NCI-H2029 (cell line): ENCODE data around the gene PLB1.

Experiments used
- DNase-seq: peaks from one replicate; lab custom pipeline; 2025; lab: John Stamatoyannopoulos, UW

The PLB1 gene

GRCh38 chr2:28506112-28506910 lies 10.5 kb downstream of the PLB1 start:
- DNase-seq, result no peak

DNA sequence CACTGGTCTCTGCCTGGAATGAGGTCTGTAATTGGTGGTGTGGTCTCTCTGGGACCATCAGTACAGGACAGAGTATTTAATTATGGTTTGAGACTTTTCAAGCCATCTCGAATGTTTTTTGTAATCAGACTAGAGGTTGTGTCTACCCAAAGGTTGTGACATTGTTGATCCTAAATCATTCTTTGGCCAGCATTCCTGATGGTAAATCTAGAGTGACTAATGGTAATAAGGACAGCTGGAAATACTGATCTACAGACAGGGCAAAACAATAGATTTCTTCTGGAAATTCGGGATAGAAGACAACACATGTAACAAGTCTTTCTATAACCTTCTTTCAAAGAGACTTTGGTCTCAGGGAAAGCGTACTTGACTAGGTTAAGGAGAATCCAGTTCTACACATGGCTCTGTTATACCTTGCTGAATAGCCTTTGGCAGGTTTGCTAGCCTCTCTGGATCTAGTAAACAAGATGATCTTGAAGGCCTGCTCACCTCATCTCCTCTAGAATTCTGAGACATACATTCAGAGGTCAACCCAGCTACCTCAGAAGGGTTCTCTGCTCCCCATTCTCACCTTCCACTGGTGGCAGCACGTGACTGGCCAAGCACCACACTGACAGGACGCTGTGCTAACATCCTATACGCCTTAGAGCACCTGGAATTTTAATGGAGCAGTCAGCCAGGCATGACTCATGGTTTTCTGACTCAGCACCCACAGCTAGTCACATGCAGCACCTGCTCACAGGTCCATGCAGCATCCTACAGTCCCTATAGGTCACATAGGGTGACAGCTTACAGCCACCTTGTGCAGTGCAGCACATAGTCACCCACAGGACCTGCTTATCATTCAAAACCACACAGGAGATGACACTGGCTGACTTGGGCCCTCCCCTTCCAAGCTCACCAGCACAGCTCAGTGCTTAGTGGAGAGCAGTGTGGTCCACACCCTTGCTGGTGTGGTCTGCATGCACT lies 12.2 kb downstream of the PLB1 start:
- DNase-seq, result peak; percentile 63

- no peak for DNase-seq
Observed at GRCh38 chr2:28509361-28509760, 13.5 kb downstream of the PLB1 start.

DNA sequence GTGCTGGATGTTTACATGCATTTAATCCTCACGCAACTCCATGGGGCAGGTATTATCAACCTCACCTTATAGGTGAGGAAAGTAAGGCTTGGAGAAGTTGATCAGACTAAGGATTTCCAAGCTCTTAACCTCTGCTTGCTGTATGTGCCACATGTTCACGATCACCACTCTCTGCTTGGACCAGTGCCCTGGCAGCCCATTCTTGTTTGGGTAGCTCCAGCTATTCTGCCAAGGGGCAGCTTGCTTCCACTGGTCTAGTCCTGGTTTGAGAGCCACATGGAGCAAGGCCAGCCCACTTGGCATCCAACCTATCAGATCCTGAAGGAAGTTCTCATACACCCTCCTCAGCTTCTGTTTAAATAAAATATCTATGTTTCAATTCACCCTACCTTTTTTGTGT lies 14.3 kb downstream of the PLB1 start:
- DNase-seq, result peak; percentile 79

DNA sequence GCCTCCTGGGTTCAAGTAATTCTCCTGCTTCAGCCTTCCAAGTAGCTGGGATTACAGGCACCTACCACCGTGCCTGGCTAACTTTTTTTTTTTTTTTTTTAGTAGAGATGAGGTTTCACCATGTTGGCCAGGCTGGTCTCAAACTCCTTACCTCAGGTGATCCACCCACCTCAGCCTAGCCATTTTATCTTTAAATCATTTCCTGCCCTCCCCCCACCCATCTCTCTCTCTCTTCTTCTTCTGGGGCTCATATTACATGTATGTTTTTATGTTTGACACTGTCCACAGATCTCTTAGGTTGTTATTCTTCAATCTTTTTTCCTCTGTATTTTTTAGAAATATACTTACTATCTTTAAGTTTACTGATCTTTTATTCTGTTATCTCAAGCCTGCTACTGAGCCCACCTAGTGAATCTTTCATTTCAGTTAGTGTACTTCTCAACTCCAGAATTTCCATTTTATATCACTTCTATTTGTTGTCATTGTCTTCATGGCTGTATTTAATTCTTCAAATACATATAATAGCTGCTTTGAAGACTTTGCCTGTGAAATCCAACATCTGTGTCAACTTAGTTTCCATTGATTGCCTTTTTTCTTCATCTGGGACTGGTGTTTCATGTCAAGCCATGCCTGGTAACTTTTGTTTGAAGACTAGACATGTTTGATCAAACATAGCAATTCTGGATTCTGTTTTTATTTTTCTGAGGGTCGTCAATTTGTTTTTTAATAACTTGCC lies 16.2 kb downstream of the PLB1 start:
- DNase-seq, result no peak

- no peak for DNase-seq
Observed at GRCh38 chr2:28512607-28512965, 16.7 kb downstream of the PLB1 start.

DNA sequence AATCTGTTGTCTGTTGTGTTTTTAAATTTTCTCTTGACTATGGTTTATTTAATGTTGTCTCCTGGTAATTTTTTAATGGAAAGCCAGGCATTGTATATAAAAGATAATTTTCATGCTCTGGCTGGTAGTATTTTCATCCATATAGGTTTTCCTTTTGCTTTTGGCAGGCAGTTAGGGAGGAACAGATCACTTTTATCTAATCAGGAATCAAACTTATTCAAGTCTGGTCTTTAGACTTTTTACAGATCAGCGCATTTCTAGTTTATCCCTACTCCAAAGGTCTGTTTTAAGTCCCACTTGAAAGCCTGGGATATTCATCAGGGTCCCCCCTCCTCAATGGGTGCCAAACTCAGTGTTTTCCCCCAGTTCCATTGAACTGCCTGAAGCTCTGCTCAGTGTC lies 17.2 kb downstream of the PLB1 start:
- no peak for DNase-seq

GRCh38 chr2:28515176-28515751 lies 19.4 kb downstream of the PLB1 start:
- DNase-seq, result no peak

DNA sequence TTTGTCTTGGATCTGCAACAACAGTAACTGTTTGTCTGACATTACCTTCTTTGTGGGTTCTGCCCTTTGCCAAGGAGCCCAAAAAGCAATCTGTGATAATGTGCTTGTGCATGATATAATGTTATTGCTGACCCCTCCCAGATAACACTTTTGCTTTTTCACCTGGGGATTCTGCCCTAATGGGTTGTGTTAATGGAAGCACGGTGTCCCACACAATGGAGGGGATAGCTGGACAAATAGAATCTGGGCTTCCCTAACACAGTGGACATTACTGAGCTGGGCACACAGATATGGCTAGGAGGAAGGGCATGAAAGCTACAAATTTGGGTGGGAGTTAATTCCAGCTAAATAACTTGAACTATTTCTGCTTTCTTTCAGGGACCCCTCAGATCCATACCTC lies 20.6 kb downstream of the PLB1 start:
- no peak for DNase-seq

GRCh38 chr2:28516950-28517349 lies 21.1 kb downstream of the PLB1 start:
- no peak for DNase-seq

DNA sequence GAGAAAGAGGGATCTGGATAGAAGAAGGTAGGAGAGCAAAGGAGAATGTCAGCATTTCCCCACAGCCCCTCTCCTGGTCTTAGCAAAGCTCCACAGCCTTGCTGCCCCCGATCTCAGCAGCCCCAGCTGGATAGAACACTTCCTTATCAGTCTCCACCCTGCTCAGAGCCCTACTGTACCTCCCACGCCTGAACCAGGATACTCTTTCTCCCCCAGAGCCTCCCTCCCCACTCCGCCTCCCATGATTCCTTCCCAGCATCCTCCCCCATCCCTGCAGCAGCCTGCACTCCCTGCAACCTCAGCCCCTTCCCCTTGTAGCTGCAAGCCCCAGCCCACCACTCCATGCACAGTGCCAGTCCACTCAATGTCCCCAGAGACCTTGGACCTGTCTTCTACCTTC lies 25.8 kb downstream of the PLB1 start:
- DNase-seq, result no peak

GRCh38 chr2:28522481-28522880 lies 26.6 kb downstream of the PLB1 start:
- DNase-seq, result no peak

DNA sequence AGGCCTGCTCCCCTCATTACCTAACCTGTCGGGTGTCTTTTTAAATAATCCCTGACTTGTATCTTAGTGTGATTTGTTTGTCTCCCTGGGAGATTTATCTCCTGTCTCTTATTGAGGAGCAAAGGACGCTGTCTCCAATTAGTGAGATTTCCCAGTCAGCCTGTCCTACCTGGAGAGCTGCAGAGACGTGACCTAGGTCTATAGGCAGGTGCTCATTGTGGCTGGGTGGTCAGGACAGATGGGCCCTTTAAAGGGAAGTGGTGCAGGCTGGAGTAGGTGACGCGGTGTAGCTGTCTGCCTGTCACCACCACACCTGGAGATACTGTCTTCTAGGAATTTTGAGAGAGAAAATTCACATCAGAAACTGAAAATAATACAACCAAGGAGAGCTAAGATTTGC lies 28.0 kb downstream of the PLB1 start:
- DNase-seq, result no peak

GRCh38 chr2:28525481-28525880 lies 29.6 kb downstream of the PLB1 start:
- DNase-seq, result no peak

DNA sequence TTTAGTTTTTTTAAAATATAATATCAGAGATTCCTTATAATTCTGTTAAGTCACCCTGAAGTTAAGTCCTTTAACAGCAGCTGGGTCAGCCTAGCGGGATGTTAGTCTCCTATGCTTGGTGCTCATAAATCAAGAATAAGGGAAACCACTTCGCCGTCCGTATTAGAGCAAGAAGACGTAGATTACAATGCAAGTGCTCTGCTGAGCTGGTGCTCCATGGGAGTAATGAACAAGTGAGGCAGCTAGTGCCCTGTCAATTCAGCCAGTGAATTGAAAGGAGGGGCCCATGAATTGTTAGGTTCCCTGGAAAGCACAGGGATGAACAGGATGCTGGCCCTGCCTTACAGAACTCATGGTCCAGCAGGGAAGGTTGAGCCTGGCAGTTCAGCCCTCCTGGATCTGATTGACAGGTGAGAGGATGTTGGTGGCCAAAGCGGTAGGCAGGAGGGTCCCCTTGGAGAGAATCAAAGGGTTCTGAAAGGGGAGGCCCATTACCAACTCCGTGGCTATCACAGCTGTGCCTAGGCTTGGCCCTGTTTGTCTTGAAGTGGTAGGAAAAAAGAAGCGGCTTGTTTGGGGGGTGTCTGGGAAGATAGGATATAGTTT lies 30.8 kb downstream of the PLB1 start:
- no peak for DNase-seq

- no peak for DNase-seq
Observed at GRCh38 chr2:28527196-28527595, 31.3 kb downstream of the PLB1 start.

- no peak for DNase-seq
Observed at GRCh38 chr2:28528206-28528605, 32.3 kb downstream of the PLB1 start.

- no peak for DNase-seq
Observed at GRCh38 chr2:28530782-28531181, 34.9 kb downstream of the PLB1 start.

- no peak for DNase-seq
Observed at GRCh38 chr2:28532399-28532798, 36.5 kb downstream of the PLB1 start.

GRCh38 chr2:28533044-28533680 lies 37.3 kb downstream of the PLB1 start:
- no peak for DNase-seq

- no peak for DNase-seq
Observed at GRCh38 chr2:28534817-28535216, 39.0 kb downstream of the PLB1 start.
